ENCODE data around the gene ARIH1. TPM values are rescaled to one million over a fixed set of nuclear protein-coding genes. Genes with fewer than 3 reads are reported as not detected.
A peak's percentile ranks its signal among the peaks of the same experiment; 100 is the strongest.
"Not testable (repeated sequence)": the region's sequence is repeated elsewhere in the genome, so short reads cannot be mapped to it uniquely, and the experiment has no call there.

ARIH1 gene
- total RNA-seq, 2 donors from 2014 or later = 155 to 175 TPM

DNA sequence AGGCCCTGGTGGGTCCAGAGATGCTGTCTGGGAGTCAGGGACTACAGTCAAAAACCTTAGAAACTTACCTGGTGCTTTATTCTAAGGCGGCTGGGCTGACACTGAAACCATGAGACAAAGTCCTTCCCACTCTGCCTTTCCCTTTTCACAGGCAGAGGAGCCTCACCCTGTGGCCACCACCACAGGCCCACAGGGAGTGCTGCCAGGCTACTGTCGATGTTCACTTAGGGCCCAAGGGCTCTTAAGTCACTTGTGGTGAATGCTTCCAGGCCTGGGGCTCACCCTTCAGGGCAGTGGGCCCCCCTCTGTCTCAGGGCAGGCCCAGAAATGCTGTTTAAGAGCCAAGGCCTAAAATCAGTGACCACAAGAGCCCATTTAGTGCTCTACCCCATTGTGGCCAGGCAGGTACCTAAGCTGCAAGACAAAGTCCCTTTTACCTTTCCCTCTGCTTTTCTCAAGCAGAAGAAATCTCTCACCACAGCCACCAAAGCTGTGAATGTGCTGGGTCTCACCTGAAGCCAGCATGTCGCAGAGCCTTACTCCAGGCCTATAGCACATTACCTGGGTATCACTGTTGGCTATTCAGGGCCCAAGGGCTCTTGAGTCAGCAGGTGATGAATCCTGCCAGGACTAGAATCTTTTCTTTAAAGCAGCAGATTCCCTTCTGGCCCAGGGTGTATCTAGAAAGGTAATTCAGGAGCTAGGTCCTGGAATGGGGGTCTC is 140.8 kb downstream of the ARIH1 start:
- no peaks in the 10 kb centered on the region for H3K9me3 Mint-ChIP-seq
- no peak overlapping the region for H3K27ac Mint-ChIP-seq
- no peaks in the 10 kb centered on the region for H3K27me3 Mint-ChIP-seq
- no peaks in the 10 kb centered on the region for H3K36me3 Mint-ChIP-seq
- H3K4me1 Mint-ChIP-seq (ENCODE audit: low read depth in 2 of 2) = no peaks in the 10 kb centered on the region
- H3K4me3 Mint-ChIP-seq = no peak overlapping the region
- ATAC-seq (no peak), DNase-seq (ENCODE audit: low spot score) (no peak)

DNA sequence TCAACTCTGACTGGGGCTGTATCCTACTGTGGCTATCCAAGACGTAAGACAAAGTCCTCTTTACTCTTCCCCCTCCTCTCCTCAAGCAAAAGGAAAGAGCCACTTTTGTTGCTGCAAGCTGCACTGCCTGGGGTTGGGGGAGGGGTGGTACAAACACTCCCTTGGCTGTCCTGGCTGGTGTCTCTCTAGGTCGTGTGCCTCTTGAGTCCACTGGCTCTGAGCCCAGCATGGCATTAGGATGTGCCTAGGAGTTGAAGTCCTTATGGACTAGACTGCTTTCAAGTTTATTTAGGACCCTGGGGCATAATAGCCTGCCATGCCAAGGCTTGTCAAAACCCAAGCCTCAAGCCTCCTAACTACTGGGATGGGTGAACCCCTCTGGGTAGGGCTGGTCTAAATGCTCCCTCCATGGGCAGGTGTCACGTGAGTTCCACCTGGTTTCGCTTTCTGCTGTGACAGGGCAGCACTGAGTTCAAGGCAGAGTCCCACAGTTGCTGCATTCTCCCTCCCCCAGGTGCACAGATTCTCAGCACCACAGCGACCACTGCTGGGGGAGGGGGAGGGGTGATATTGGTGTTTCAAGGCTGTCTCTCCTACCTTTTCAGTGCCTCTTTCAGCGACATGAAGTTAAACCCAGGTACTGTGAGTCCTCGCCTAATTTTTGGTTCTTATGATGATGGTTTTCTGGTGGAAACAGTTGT is 141.6 kb downstream of the ARIH1 start:
- H3K27ac Mint-ChIP-seq; H3K4me1 Mint-ChIP-seq (ENCODE audit: low read depth in 2 of 2); H3K9me3 Mint-ChIP-seq; DNase-seq (ENCODE audit: low spot score); ATAC-seq; H3K4me3 Mint-ChIP-seq; H3K36me3 Mint-ChIP-seq; H3K27me3 Mint-ChIP-seq: not testable (repeated sequence)

DNA sequence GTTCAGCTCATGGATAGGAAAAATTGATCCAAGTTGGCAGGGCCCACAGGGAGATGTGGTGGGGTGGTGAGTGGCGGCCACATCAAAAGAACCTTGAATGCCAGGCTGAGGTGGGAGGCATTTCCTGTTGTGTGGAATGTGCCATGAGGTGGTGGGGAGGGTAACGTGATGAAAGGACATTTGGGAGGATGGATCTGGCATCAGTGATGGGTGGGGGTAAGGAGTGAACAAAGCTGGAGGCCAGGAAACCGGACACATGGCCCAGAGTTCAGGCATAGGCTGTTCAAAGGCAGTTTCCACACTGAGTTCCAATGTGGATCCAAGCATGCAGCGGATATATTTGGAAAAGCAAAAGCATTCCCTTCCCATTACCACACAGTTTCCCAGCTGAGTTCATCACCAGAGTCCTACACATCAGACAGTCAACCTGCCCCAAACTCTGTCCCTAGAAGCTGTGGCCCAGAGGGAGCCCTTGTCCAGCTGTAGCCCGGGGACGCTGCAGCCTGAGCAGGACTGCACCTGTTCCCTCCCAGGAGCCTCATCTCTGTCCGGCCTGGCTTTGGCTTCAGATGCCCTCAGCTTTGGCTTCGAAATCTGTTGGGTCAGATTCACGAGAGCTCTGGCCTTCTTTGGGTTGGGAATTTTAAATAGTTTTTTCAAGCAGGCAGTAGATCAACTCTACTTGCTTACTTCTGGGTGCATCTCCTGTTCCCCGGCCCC is 142.5 kb downstream of the ARIH1 start:
- Mint-ChIP-seq H3K4me1 (ENCODE audit: low read depth in 2 of 2) (no peaks in the 10 kb centered on the region), H3K9me3 (no peaks in the 10 kb centered on the region), H3K27me3 (no peaks in the 10 kb centered on the region), H3K4me3 (no peak overlapping the region), H3K27ac (no peak overlapping the region), H3K36me3 (no peaks in the 10 kb centered on the region)
- no peak for ATAC-seq
- no peak for DNase-seq (ENCODE audit: low spot score)

- not testable (repeated sequence) for H3K4me3 Mint-ChIP-seq; H3K4me1 Mint-ChIP-seq (ENCODE audit: low read depth in 2 of 2); H3K27me3 Mint-ChIP-seq; ATAC-seq; H3K27ac Mint-ChIP-seq; DNase-seq (ENCODE audit: low spot score); H3K36me3 Mint-ChIP-seq; H3K9me3 Mint-ChIP-seq
These were observed 149.7 kb downstream of the ARIH1 start for GRCh38 chr15:72623854-72624253.

DNA sequence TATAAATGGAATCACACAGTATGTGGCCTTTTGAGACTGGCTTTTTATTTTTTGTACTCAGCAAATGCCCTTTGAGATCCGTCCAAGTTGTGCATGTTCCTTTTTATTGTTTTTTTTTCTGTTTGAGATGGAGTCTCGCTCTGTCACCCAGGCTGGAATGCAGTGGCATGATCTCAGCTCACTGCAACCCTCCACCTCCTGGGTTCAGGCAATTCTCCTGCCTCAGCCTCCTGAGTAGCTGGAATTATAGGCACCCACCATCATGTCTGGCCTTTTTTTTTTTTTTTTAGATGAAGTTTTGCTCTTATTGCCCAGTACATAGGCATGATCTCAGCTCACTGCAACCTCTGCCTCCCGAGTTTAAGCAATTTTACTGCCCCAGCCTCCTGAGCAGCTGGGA is 152.0 kb downstream of the ARIH1 start:
- H3K27ac Mint-ChIP-seq; H3K4me3 Mint-ChIP-seq; ATAC-seq; H3K9me3 Mint-ChIP-seq; H3K36me3 Mint-ChIP-seq; DNase-seq (ENCODE audit: low spot score); H3K27me3 Mint-ChIP-seq; H3K4me1 Mint-ChIP-seq (ENCODE audit: low read depth in 2 of 2): not testable (repeated sequence)

GRCh38 chr15:72628249-72629067 is 154.3 kb downstream of the ARIH1 start:
- not testable (repeated sequence) for H3K27me3 Mint-ChIP-seq; H3K4me3 Mint-ChIP-seq; H3K4me1 Mint-ChIP-seq (ENCODE audit: low read depth in 2 of 2); DNase-seq (ENCODE audit: low spot score); H3K36me3 Mint-ChIP-seq; ATAC-seq; H3K9me3 Mint-ChIP-seq; H3K27ac Mint-ChIP-seq

DNA sequence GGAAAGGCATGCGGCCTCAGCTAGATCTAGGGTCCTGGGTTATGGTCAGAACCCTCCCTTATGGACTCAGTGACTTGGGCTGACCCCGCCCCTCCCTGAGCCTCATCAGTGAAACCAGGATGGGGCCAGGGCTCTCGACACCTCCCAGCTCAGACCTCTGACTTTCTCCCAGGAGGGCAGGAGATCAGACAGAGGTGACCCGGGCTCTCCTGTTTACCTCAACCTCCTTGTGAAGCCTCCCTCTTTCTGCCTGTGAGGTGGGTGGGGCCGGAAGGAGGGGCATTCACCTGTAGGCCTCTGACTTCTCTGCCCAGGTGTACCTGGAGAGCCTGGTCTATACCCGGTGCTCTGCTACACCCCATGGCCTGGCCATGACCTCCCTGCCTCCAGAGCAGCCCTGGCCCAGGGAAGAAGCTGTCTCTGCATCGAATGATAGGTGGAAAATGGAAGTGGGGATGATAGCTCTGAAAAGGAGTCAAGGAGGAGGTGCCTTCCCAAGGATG is 155.0 kb downstream of the ARIH1 start:
- not testable (repeated sequence) for H3K27me3 Mint-ChIP-seq; DNase-seq (ENCODE audit: low spot score); H3K4me1 Mint-ChIP-seq (ENCODE audit: low read depth in 2 of 2); ATAC-seq; H3K4me3 Mint-ChIP-seq; H3K36me3 Mint-ChIP-seq; H3K9me3 Mint-ChIP-seq; H3K27ac Mint-ChIP-seq

DNA sequence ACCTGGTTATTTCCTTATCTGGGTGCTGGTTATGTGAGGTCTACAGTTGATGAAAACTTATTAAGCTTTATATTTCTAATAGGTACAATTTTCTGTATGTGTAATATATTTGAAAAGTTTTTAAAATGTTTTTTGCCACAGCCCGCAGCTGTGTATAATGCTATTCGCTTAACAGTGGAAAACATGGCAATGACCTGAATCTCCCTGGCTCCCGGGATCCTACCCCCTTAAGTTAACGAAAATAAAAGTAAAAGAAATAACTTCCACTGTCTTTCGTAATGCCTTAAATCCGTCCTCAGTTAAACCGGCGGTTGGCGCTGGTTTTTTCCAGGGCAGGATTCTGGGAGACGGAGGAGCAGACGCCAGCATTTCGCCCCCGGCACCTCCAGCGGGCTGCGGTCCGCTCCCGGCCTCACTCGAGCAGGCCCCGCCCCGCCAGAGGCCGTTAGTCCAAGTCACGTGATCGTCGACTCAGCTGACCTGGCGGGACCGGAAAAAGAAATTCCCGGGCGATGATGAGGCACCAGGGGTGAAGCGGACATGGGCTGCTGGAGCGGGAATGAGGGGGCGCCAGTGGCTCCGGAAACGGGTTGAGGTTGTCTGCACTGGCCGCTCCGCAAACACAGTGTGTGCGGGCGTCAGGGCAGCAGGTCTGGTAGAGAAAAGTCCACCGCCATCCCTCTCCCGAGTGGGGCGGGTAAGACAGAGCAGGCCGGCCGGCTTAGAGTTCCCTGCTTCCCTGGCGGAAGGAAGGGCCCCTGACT is 162.6 kb downstream of the ARIH1 start:
- H3K9me3 Mint-ChIP-seq; H3K36me3 Mint-ChIP-seq; H3K27me3 Mint-ChIP-seq; H3K4me1 Mint-ChIP-seq (ENCODE audit: low read depth in 2 of 2); H3K27ac Mint-ChIP-seq; H3K4me3 Mint-ChIP-seq: not testable (repeated sequence)
- DNase-seq (ENCODE audit: low spot score) (peak; percentile 86), ATAC-seq (peak; percentile 62 to 85)

DNA sequence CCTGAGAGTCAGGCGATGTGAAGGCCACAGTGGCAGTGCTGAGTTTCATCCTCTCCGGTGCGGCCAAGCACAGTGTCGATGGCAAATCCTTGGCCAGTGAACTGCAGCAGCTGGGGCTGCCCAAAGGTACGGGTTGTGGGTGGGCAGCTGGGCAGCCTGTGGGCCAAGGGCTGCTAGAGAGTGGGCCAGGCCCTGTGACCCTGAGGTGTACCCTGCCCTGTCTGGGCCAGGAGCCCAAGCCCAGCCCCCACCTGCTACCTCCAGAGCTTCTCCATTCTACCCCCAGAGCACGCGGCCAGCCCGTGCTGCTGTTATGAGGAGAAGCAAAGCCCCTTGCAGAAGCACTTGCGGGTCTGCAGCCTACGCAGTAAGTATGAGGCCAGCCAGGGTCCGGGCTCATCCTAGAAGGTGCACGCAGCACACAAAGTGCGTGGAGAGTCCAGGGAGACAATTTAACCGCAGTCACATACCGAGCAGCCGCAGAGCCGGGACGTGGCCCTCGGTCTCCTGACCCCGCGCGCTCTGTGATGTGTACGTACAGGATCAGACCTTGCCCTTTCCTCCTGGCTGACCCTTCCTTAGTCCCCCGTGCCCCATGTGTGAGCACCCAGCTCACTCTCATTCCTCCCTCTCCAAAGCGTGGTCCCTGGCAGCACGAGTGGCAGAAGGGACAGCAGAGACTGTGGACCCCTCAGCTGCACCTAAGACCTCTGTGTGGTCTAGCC is 165.8 kb downstream of the ARIH1 start:
- not testable (repeated sequence) for H3K36me3 Mint-ChIP-seq; ATAC-seq; H3K4me3 Mint-ChIP-seq; H3K27me3 Mint-ChIP-seq; H3K4me1 Mint-ChIP-seq (ENCODE audit: low read depth in 2 of 2); H3K27ac Mint-ChIP-seq; DNase-seq (ENCODE audit: low spot score); H3K9me3 Mint-ChIP-seq

- H3K27me3 Mint-ChIP-seq; H3K36me3 Mint-ChIP-seq; H3K9me3 Mint-ChIP-seq; H3K4me1 Mint-ChIP-seq (ENCODE audit: low read depth in 2 of 2); DNase-seq (ENCODE audit: low spot score); ATAC-seq; H3K27ac Mint-ChIP-seq; H3K4me3 Mint-ChIP-seq: not testable (repeated sequence)
These were observed 168.1 kb downstream of the ARIH1 start for GRCh38 chr15:72642271-72642670.

DNA sequence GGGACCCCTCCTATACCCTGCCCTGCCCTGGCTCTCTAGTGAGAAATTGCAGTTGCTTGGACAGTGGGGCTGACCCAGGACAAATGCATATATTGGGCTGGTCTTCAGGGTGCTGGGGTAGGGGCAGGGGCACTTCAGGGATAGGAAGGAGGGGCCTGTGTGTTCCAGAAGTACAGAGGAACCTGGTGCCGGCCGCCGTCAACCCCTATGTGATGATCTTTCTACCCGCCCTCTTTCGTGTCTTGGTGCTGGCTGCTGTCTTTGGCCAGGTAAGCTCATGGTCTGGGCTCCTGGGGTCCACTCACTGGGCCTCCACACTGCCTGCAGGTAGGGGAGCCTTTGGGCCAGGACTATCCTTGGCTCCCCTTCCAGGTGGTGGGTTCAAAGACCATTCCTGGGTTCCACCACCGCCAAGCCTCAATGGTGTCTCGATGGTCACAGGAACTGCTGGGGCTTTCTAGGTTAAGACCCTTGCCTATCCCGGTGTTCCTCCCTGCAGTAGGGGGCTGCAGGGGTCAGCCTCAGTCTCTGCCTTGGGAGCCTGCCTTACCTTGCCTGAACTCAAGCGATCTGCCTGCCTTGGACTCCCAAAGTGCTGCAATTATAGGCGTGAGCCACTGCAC is 174.6 kb downstream of the ARIH1 start:
- H3K9me3 Mint-ChIP-seq; H3K27me3 Mint-ChIP-seq; H3K4me1 Mint-ChIP-seq (ENCODE audit: low read depth in 2 of 2); H3K4me3 Mint-ChIP-seq; H3K27ac Mint-ChIP-seq; ATAC-seq; DNase-seq (ENCODE audit: low spot score); H3K36me3 Mint-ChIP-seq: not testable (repeated sequence)

Data from natural killer cell treated with Interleukin-12 subunit alpha and Interleukin-12 subunit beta and Interleukin-15 and Interleukin-18, amount 100 ng/mL, for 72 hours (primary cell).